GM19351 (cell line): ENCODE measurements around the gene HAUS7.
"Not testable (repeated sequence)": the region's sequence is repeated elsewhere in the genome, so short reads cannot be mapped to it uniquely, and the experiment has no call there.

Source experiments
- ATAC-seq: cut with Tn5 transposase; IDR thresholded peaks from one replicate; pipeline ENCODE4 v1.9.1; 2021; ENCODE audit warnings: mild to moderate bottlenecking, moderate library complexity; ENCODE audit not compliant: unreplicated experiment

The HAUS7 gene

GRCh38 chrX:153411255-153411987 is 59.0 kb downstream of the HAUS7 start, which contains the start of gene ZFP92:
TSS of gene ZFP92 (plus strand) at chrX:153411472. CDS start at chrX:153418323, 6,851 bp downstream.
- ATAC-seq, result peak; percentile 65

GRCh38 chrX:153410888-153411254 is 59.5 kb downstream of the HAUS7 start:
- ATAC-seq, result no peak

- ATAC-seq, result no peak
Measured at GRCh38 chrX:153410373-153410772, 60.0 kb downstream of the HAUS7 start.

- ATAC-seq, result no peak
Measured at GRCh38 chrX:153409414-153410101, 60.8 kb downstream of the HAUS7 start.

GRCh38 chrX:153408871-153409351 is 61.5 kb downstream of the HAUS7 start:
- no peak for ATAC-seq

GRCh38 chrX:153408221-153408721 is 62.1 kb downstream of the HAUS7 start:
- ATAC-seq, result no peak

GRCh38 chrX:153407736-153408135 is 62.6 kb downstream of the HAUS7 start:
- ATAC-seq, result no peak

- no peak for ATAC-seq
Measured at GRCh38 chrX:153406903-153407302, 63.5 kb downstream of the HAUS7 start.

- no peak for ATAC-seq
Measured at GRCh38 chrX:153406011-153406410, 64.4 kb downstream of the HAUS7 start.

GRCh38 chrX:153405426-153405825 is 65.0 kb downstream of the HAUS7 start:
- ATAC-seq, result no peak

GRCh38 chrX:153404333-153404732 is 66.0 kb downstream of the HAUS7 start:
- not testable (repeated sequence) for ATAC-seq

GRCh38 chrX:153401133-153401764 is 69.1 kb downstream of the HAUS7 start, which contains the start of gene PNMA6E:
TSS of gene PNMA6E (minus strand) at chrX:153401350. CDS start at chrX:153398849, 2,501 bp downstream.
- ATAC-seq, result no peak

- ATAC-seq, result peak; percentile 77
Measured at GRCh38 chrX:153400146-153401132, 69.9 kb downstream of the HAUS7 start.

GRCh38 chrX:153398275-153398960 is 72.0 kb downstream of the HAUS7 start:
- no peak for ATAC-seq
